ENCODE data around the gene SLC22A2.
"Not testable (repeated sequence)": the region's sequence is repeated elsewhere in the genome, so short reads cannot be mapped to it uniquely, and the experiment has no call there.

Gene SLC22A2

GRCh38 chr6:160247457-160247883, 11.2 kb downstream of the SLC22A2 start:
- DNase-seq = no peak

- DNase-seq = no peak
Measured at GRCh38 chr6:160240691-160241084, 17.9 kb downstream of the SLC22A2 start.

- no peak for DNase-seq
Measured at GRCh38 chr6:160239929-160240690, 18.5 kb downstream of the SLC22A2 start.

GRCh38 chr6:160238761-160239751, 19.6 kb downstream of the SLC22A2 start:
- DNase-seq = no peak

GRCh38 chr6:160238278-160238711, 20.3 kb downstream of the SLC22A2 start:
- no peak for DNase-seq

GRCh38 chr6:160237597-160238275, 20.9 kb downstream of the SLC22A2 start:
- DNase-seq = not testable (repeated sequence)

GRCh38 chr6:160236235-160236872, 22.3 kb downstream of the SLC22A2 start:
- DNase-seq = not testable (repeated sequence)

- DNase-seq = not testable (repeated sequence)
Measured at GRCh38 chr6:160233950-160234640, 24.5 kb downstream of the SLC22A2 start.

- DNase-seq = no peak
Measured at GRCh38 chr6:160227769-160228161, 30.9 kb downstream of the SLC22A2 start.

GRCh38 chr6:160227038-160227768, 31.4 kb downstream of the SLC22A2 start:
- no peak for DNase-seq

GRCh38 chr6:160226118-160226591, 32.5 kb downstream of the SLC22A2 start:
- no peak for DNase-seq

GRCh38 chr6:160224639-160225237, 33.9 kb downstream of the SLC22A2 start:
- no peak for DNase-seq

- DNase-seq = no peak
Measured at GRCh38 chr6:160222491-160222890, 36.1 kb downstream of the SLC22A2 start.

- DNase-seq = no peak
Measured at GRCh38 chr6:160221918-160222317, 36.7 kb downstream of the SLC22A2 start.

- peak in 1 of 4 experiments; percentile 2 for DNase-seq
Measured at GRCh38 chr6:160221423-160221822, 37.2 kb downstream of the SLC22A2 start.

GRCh38 chr6:160218810-160219209, 39.8 kb downstream of the SLC22A2 start:
- no peak for DNase-seq

- DNase-seq = no peak
Measured at GRCh38 chr6:160217863-160218262, 40.8 kb downstream of the SLC22A2 start.

- no peak for DNase-seq
Measured at GRCh38 chr6:160217073-160217472, 41.5 kb downstream of the SLC22A2 start.

GRCh38 chr6:160215232-160215631, 43.4 kb downstream of the SLC22A2 start:
- peak in 1 of 4 experiments; percentile 0 for DNase-seq

GRCh38 chr6:160207618-160208017, 51.0 kb downstream of the SLC22A2 start:
- no peak for DNase-seq
